ENCODE results near the gene COMMD6. TPM values are rescaled to one million over a fixed set of nuclear protein-coding genes. Genes with fewer than 3 reads are reported as not detected.

COMMD6 gene
- total and polyA plus RNA-seq, 9 of the 15 experiments (the other 6 are each of a cell fraction or from before 2014, with no cell fraction given), result 32.6 to 116 (median 65.0) TPM

GRCh38 chr13:75585153-75585552 is 47.5 kb upstream of the COMMD6 start:
- intact Hi-C loops (cut with micrococcal nuclease), result no loop called here
- FAIRE-seq (no peak), DNase-seq (ENCODE audit: extremely low read depth in 1 of 4, low spot score in 3 of 4) (no peak), ATAC-seq (no peak)
- H3K9me1 ChIP-seq (ENCODE audit: control insufficient read depth, insufficient read depth, low read length), result no peaks in the 10 kb centered on the region
- H3K9ac ChIP-seq (ENCODE audit: insufficient read depth in 1 of 2, low read depth in 2 of 2, low read length in 2 of 2), result no peak overlapping the region
- no peak overlapping the region for H3K4me3 ChIP-seq
- no peaks in the 10 kb centered on the region for H3K79me2 ChIP-seq (ENCODE audit: control insufficient read depth, insufficient read depth, low read length)
- H3K9me3 ChIP-seq (replicated peaks; ENCODE audit: control insufficient read depth, insufficient read depth, low read depth, low read length), result peaks cover 2% of the 10 kb centered on the region; the same call in 1 of the 2 replicates
- TF ChIP-seq TRIM28 (IDR thresholded peaks at IDR 0.05), result 0 out of 2 replicates have a peak, but pooled peaks have one; percentile 30
- no peak for TF ChIP-seq HNRNPK (IDR thresholded peaks at IDR 0.05; ENCODE audit: low read depth, low read length, poor library complexity, severe bottlenecking)
- peak in 1 of 2 experiments; percentile 31; a peak in 1 of 3 replicates for TF ChIP-seq CBX3 (IDR thresholded peaks at IDR 0.05; ENCODE audit: borderline replicate concordance in 1 of 2, low read length in 2 of 2)
- BruUV-seq (replicated peaks), result no TSS peak
- in situ Hi-C loops (cut with MboI), result no loop called here
- ChIA-PET POLR2A (no interaction called here), CTCF (ENCODE audit: low intra/inter-chr PET ratio) (no interaction called here)
- H3K4me1 ChIP-seq (replicated peaks in 1 of 2; ENCODE audit: control insufficient read depth in 2 of 2, insufficient read depth in 2 of 2, low read length in 2 of 2), result no peaks in the 10 kb centered on the region
- peaks cover 16% of the 10 kb centered on the region; the same call in 2 of the 3 replicates for H3K36me3 ChIP-seq (ENCODE audit: control insufficient read depth, insufficient read depth, low read length)
- H4K20me1 ChIP-seq (replicated peaks; ENCODE audit: control insufficient read depth, insufficient read depth, low read length), result no peaks in the 10 kb centered on the region
- no peak overlapping the region for H3K27ac ChIP-seq (ENCODE audit: extremely low read depth, low read depth, low read length)
- H2AFZ ChIP-seq (ENCODE audit: low read depth, low read length), result no peak overlapping the region
- no peaks in the 10 kb centered on the region for H3K27me3 ChIP-seq (ENCODE audit: control insufficient read depth in 2 of 2, insufficient read depth in 2 of 2, low read length in 2 of 2)
- H3K4me2 ChIP-seq (ENCODE audit: insufficient read depth, low read length), result no peak overlapping the region

GRCh38 chr13:75583091-75583490 is 45.5 kb upstream of the COMMD6 start:
- no peaks in the 10 kb centered on the region for H4K20me1 ChIP-seq (replicated peaks; ENCODE audit: control insufficient read depth, insufficient read depth, low read length)
- H3K27ac ChIP-seq (ENCODE audit: extremely low read depth, low read depth, low read length), result no peak overlapping the region
- H3K4me3 ChIP-seq, result no peak overlapping the region
- no TSS peak for BruUV-seq (replicated peaks)
- H3K9me3 ChIP-seq (replicated peaks; ENCODE audit: control insufficient read depth, insufficient read depth, low read depth, low read length), result peaks cover 2% of the 10 kb centered on the region; the same call in 1 of the 2 replicates
- in situ Hi-C loops (cut with MboI) (no loop called here), intact Hi-C loops (cut with micrococcal nuclease) (no loop called here)
- H2AFZ ChIP-seq (ENCODE audit: low read depth, low read length), result no peak overlapping the region
- H3K9ac ChIP-seq (ENCODE audit: insufficient read depth in 1 of 2, low read depth in 2 of 2, low read length in 2 of 2), result no peak overlapping the region
- peaks cover 14% of the 10 kb centered on the region; the same call in 1 of the 3 replicates for H3K36me3 ChIP-seq (ENCODE audit: control insufficient read depth, insufficient read depth, low read length)
- no peak for ATAC-seq
- ChIA-PET CTCF (ENCODE audit: low intra/inter-chr PET ratio) (no interaction called here), POLR2A (no interaction called here)
- FAIRE-seq, result no peak
- no peak overlapping the region for H3K4me2 ChIP-seq (ENCODE audit: insufficient read depth, low read length)
- no peak for TF ChIP-seq ZNF445 (CRISPR knock-in tag; IDR thresholded peaks at IDR 0.05; ENCODE audit: low read depth)
- no peak for TF ChIP-seq ZNF696 (CRISPR knock-in tag; conservative IDR thresholded peaks at IDR 0.05)
- no peak for TF ChIP-seq MECOM (CRISPR knock-in tag; IDR thresholded peaks at IDR 0.05)
- TF ChIP-seq ZNF3 (CRISPR knock-in tag; IDR thresholded peaks at IDR 0.05), result no peak
- no peak for TF ChIP-seq ZNF717 (CRISPR knock-in tag; IDR thresholded peaks at IDR 0.05)
- no peak for TF ChIP-seq CBFA2T2 (conservative IDR thresholded peaks at IDR 0.05)
- no peak for TF ChIP-seq SMARCB1 (IDR thresholded peaks at IDR 0.05; ENCODE audit: insufficient read length, low read depth)
- TF ChIP-seq RNF2 (IDR thresholded peaks at IDR 0.05), result no peak
- no peak for TF ChIP-seq SMAD4 (CRISPR knock-in tag; conservative IDR thresholded peaks at IDR 0.05)
- TF ChIP-seq MLX (CRISPR knock-in tag; conservative IDR thresholded peaks at IDR 0.05), result no peak
- no peak for TF ChIP-seq STAT5B (CRISPR knock-in tag; IDR thresholded peaks at IDR 0.05)
- no peak for TF ChIP-seq ZFX (CRISPR knock-in tag; IDR thresholded peaks at IDR 0.05)
- no peak for TF ChIP-seq MED1 (CRISPR knock-in tag; IDR thresholded peaks at IDR 0.05; ENCODE audit: borderline replicate concordance)
- no peaks in the 10 kb centered on the region for H3K79me2 ChIP-seq (ENCODE audit: control insufficient read depth, insufficient read depth, low read length)
- no peaks in the 10 kb centered on the region for H3K9me1 ChIP-seq (ENCODE audit: control insufficient read depth, insufficient read depth, low read length)
- DNase-seq (ENCODE audit: extremely low read depth in 1 of 4, low spot score in 3 of 4), result no peak
- no peaks in the 10 kb centered on the region for H3K27me3 ChIP-seq (ENCODE audit: control insufficient read depth in 2 of 2, insufficient read depth in 2 of 2, low read length in 2 of 2)
- no peaks in the 10 kb centered on the region for H3K4me1 ChIP-seq (replicated peaks in 1 of 2; ENCODE audit: control insufficient read depth in 2 of 2, insufficient read depth in 2 of 2, low read length in 2 of 2)

Measured in K562 (cell line).